Stimulated activated naive CD8-positive, alpha-beta T cell treated with anti-CD3 and anti-CD28 coated beads, Interleukin-15, Interleukin-2, amounts not matched to agents 100 ng/mL and 50 ng/mL, for 24 hours (primary cell): ENCODE measurements around the gene ACVR1.

ENCODE experiments used
- H3K27ac Mint-ChIP-seq: one replicate; pipeline ENCODE4 v1.8.0; 2021; ENCODE audit warnings: mild to moderate bottlenecking, mixed read lengths
- H3K27me3 Mint-ChIP-seq: one replicate; pipeline ENCODE4 v1.8.0; 2021; ENCODE audit warnings: mixed read lengths
- H3K36me3 Mint-ChIP-seq: one replicate; pipeline ENCODE4 v1.8.0; 2021; ENCODE audit warnings: low read depth, mixed read lengths
- H3K4me1 Mint-ChIP-seq: one replicate; pipeline ENCODE4 v1.8.0; 2021; ENCODE audit warnings: low read depth, mixed read lengths
- H3K4me3 Mint-ChIP-seq: one replicate; pipeline ENCODE4 v1.8.0; 2021; ENCODE audit warnings: mild to moderate bottlenecking, mixed read lengths
- H3K9me3 Mint-ChIP-seq: one replicate; pipeline ENCODE4 v1.8.0; 2021; ENCODE audit warnings: mixed read lengths

The ACVR1 gene

DNA sequence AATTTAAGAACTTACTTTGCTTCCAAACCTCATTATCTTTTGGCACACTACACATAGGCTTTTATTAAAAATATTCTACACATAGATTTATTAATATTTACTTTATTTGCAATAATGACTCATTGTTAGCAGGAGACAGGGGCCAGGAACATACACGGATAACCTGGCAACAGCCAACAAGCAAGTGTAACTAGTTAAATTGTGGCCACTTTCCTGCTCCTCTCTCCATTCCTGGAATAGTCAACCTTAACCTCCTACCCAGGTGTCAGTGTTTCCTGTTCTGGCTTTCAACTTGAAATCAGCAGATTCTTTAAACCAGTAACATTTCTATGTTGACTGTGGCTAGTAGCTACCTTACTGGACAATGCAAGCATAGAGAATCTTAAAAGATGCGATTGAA is 26.5 kb downstream of the ACVR1 start:
- Mint-ChIP-seq H3K4me1 (peaks cover 13% of the 10 kb centered on the region), H3K36me3 (peaks cover 42% of the 10 kb centered on the region), H3K27ac (no peak overlapping the region), H3K9me3 (no peaks in the 10 kb centered on the region), H3K27me3 (no peaks in the 10 kb centered on the region), H3K4me3 (no peak overlapping the region)

DNA sequence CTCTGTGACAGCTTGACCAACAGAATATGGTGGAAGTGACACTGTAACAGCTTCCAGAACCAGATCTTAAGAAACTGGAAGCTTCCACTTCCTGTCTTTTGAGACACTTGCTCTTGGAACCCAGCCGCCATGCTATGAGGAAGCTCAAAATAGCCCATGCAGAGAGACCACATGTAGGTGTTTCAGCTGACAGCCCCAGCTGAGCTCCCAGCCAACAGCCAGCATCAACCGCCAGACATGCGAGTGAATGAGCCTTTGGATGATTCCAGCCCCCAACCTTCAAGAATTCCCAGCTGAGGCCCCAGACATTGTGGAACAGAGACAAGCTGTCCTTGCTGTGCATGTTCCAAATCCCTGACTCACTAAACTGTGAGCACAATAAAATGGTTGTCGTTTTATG is 27.9 kb downstream of the ACVR1 start:
- peaks cover 36% of the 10 kb centered on the region for H3K36me3 Mint-ChIP-seq
- no peaks in the 10 kb centered on the region for H3K9me3 Mint-ChIP-seq
- no peaks in the 10 kb centered on the region for H3K27me3 Mint-ChIP-seq
- H3K4me3 Mint-ChIP-seq, result no peak overlapping the region
- H3K4me1 Mint-ChIP-seq, result peaks cover 3% of the 10 kb centered on the region
- H3K27ac Mint-ChIP-seq, result no peak overlapping the region

DNA sequence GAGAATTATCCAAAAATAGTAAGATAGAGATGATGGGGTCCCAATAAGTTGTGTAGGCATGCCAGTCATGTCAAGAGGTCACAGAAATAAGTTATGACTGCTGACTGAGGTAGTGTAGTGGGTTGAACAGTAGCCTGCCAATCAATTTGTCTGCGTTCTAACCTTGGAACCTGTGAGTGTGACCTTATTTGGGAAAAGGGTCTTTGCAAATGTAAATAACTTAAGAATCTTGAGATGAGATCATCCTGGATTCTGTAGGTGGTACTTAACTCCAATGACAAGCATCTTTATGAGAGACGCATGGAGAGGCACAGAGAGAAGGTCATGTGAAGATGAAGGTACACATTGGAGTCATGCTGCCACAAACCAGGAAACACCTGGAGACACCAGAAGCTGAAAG is 31.0 kb downstream of the ACVR1 start:
- no peaks in the 10 kb centered on the region for H3K4me1 Mint-ChIP-seq
- no peak overlapping the region for H3K4me3 Mint-ChIP-seq
- H3K27ac Mint-ChIP-seq, result no peak overlapping the region
- no peaks in the 10 kb centered on the region for H3K9me3 Mint-ChIP-seq
- H3K27me3 Mint-ChIP-seq, result no peaks in the 10 kb centered on the region
- H3K36me3 Mint-ChIP-seq, result peaks cover 36% of the 10 kb centered on the region

DNA sequence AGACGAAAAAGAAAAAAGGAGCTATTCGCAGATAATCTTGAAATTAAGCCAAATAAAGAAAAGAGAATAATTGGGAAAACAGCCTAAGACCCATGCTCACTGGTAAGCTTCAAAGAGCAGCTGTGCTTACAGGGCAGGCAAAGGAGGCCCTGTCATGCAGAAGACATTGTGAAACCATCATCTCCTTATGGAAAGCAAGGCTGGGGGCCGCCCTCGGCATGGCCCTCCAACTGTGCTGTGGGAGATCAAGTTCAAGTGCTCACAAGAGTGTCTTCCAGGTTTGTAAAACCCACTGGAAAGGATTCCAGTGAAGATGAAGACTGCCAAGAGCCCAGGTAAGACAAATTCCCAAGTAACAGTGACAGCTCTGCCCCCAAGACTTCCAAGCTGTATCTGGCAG is 32.2 kb downstream of the ACVR1 start:
- H3K4me1 Mint-ChIP-seq, result peaks cover 5% of the 10 kb centered on the region
- no peaks in the 10 kb centered on the region for H3K27me3 Mint-ChIP-seq
- H3K4me3 Mint-ChIP-seq, result no peak overlapping the region
- peaks cover 39% of the 10 kb centered on the region for H3K36me3 Mint-ChIP-seq
- H3K9me3 Mint-ChIP-seq, result no peaks in the 10 kb centered on the region
- no peak overlapping the region for H3K27ac Mint-ChIP-seq

DNA sequence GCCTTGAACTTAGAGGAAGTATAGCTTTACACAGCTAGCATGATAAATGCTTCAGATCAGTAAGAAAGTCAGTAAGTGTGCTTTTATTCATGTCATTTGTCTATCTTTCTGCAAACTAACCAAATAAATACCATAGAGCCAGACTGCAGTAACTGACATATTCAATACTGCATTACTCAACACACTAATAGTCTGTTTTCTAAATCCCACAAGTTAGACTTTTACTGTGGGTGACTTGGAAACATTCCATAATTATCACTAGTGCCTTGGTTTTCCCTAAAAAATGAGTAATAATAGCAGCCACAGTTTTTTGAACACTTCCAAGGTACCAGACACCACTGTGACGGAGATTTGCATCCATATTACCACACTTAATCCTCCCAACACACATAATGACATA is 33.0 kb downstream of the ACVR1 start:
- Mint-ChIP-seq H3K27ac (no peak overlapping the region), H3K36me3 (peaks cover 32% of the 10 kb centered on the region), H3K9me3 (no peaks in the 10 kb centered on the region), H3K4me1 (peaks cover 13% of the 10 kb centered on the region), H3K27me3 (no peaks in the 10 kb centered on the region), H3K4me3 (no peak overlapping the region)

DNA sequence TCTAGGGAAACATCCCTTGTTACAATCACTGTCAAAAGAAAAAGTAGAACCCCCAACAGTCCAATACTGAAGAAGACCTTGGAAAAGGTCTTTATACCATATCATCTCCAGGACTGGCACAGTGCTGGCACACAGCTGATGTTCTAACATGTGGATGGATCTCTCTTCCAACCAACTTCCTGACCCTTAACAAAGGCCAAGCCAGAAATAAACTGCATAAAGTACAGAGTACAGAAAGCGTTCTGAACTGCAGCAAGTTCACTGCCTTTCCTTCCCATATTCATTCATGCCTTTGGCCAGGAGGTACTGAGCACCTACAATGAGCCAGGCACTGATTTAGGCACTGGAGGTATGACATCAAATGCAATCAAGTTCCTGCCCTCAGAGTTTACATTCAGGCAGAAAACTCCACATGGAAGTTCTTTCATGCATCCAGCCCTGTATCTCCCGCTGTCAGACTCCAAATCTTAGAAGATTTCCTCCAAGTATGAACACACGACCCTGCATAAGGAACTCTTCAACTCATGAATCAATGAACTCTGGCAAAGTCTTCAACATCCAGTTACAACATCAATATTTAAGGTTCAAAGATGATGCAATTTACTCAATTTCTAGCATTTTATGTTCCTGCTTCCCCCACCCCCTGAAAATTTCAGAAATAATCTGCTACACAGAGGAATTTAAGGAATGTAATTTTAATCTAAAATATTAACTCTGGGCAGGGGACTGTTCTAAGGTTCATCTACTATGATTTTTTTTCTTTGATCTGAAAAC is 33.8 kb downstream of the ACVR1 start:
- Mint-ChIP-seq H3K4me1 (peaks cover 21% of the 10 kb centered on the region), H3K9me3 (no peaks in the 10 kb centered on the region), H3K36me3 (peaks cover 32% of the 10 kb centered on the region), H3K27me3 (no peaks in the 10 kb centered on the region), H3K4me3 (no peak overlapping the region), H3K27ac (no peak overlapping the region)

DNA sequence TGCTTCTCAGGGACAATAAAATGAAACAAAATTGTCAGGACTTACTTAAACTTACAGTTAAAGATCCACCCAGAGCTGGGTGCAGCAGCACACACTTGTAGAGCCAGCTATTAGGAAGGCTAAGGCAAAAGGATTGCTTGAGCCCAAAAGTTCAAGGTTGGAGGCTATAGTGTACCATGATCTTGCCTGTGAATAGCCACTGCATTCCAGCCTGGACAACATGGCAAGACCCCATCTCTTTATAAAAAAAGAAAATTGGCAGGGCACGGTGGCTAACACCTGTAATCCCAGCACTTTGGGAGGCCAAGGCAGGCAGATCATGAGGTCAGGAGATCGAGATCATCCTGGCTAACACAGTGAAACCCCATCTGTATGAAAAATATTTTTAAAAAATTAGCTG is 34.6 kb downstream of the ACVR1 start:
- Mint-ChIP-seq H3K36me3 (peaks cover 30% of the 10 kb centered on the region), H3K4me3 (no peak overlapping the region), H3K4me1 (peaks cover 29% of the 10 kb centered on the region), H3K27me3 (no peaks in the 10 kb centered on the region), H3K27ac (no peak overlapping the region), H3K9me3 (no peaks in the 10 kb centered on the region)

DNA sequence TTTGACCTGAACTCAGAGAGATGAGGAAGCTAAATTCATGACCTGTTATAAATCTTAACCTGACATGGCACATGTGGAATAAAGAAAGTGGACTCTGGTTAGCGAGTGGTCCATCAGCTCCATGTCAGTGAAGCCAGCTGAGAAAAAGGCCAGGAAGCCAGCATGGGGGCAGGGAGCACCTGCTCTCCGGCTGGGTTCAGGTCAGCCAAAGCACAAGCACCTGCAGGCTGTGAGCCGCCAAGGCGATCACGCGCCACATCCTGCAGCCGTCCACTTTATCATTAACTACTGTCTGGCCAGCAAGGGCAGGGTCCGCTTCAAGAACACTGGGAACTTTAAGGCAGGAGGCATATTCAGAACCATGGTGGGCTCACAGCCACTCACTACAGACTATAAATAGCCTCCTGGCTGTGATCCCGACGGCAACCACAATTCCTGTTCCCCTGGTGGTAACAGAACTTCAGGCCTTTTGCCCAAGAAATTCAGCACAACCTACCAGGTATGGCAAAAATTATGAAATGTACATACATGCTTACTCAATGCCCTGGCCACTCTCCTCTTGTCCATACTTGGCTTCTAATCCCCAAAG is 35.5 kb downstream of the ACVR1 start:
- Mint-ChIP-seq H3K27me3 (no peaks in the 10 kb centered on the region), H3K27ac (no peak overlapping the region), H3K4me3 (no peak overlapping the region), H3K9me3 (no peaks in the 10 kb centered on the region), H3K4me1 (peaks cover 37% of the 10 kb centered on the region), H3K36me3 (peaks cover 22% of the 10 kb centered on the region)

DNA sequence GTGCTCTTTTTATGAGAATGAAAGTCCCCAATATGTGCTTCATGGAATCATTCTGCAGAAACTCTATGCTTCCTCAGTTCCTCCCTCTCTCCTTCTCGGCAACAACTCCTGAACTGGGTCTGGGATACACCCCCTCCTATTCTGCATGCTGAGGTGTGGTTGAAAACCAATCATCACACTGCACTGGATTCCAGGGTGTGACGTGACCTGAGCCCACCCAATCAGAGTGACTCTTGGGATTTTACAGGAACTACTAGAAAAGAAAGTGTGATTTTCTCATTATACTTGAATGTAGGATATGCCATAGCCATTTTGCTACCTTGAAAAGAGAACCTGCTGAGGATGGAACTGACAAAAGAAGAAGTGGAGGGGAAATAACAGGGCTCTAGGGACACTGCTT is 36.3 kb downstream of the ACVR1 start:
- Mint-ChIP-seq H3K4me1 (peaks cover 39% of the 10 kb centered on the region), H3K27ac (no peak overlapping the region), H3K36me3 (peaks cover 13% of the 10 kb centered on the region), H3K27me3 (no peaks in the 10 kb centered on the region), H3K4me3 (no peak overlapping the region), H3K9me3 (no peaks in the 10 kb centered on the region)

DNA sequence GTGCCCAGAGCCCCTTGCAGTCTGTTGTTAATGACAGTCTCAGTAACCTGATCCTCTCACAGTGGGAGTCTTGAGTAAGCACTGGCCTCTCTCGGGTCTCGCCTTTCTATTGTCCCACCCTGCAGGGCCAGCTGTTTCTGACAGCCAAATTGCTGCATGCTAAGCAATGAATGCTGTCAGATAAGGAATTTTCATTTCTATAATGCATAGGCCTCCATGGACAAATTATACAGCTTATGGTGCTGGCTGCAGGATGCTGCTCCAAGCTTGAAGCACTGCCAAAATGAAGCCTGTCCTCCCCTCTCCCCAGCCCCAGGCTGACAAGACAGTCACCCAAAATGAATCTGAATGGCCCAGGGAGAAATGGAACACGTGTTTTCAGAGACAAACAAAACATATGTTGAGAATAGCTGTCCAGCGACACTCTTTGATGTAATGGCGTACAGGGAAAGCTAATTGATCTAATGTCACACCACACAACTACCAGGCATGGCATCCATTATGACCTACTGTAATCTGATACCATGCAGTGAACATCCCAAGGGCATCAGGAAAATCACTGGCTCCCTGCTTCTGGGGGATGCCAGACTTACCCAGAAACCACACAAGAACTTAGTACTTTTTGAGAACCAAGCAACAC is 36.8 kb downstream of the ACVR1 start:
- H3K27me3 Mint-ChIP-seq, result no peaks in the 10 kb centered on the region
- no peaks in the 10 kb centered on the region for H3K9me3 Mint-ChIP-seq
- peaks cover 13% of the 10 kb centered on the region for H3K36me3 Mint-ChIP-seq
- H3K4me1 Mint-ChIP-seq, result peaks cover 39% of the 10 kb centered on the region
- no peak overlapping the region for H3K4me3 Mint-ChIP-seq
- no peak overlapping the region for H3K27ac Mint-ChIP-seq

DNA sequence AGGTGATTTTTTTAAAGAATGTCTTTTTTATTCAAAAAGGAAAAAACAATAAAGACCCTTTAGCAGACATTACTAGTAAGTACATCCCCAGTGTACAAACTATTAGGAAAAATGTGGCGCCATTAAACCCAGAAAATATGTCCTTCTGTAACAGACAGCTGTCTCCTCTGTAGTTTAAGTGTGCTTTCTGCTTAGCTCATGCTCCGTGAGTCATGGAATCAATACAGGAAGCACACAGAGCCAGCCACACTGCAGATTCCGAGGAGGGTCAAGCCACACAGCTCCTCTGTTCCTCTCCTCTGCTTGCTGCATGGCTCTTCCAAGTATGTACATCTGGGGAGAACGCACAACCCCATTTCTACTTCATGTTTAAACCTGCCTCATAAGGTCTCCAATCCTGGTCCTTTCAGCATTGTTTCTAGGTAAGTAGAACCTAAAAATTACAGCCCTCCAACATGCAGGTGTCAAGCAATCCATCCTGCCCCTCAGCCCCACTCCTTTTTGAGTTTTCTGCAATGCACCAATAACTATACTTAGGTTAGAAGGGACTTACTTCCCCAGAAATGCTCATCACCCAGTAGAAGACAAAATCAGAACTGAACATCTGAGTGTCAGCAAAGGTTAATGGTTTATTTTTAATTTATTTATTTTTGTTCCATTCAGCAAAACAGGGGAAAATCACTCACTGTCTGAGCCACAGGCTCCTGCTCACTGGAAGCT is 37.5 kb downstream of the ACVR1 start:
- Mint-ChIP-seq H3K36me3 (peaks cover 13% of the 10 kb centered on the region), H3K4me1 (peaks cover 39% of the 10 kb centered on the region), H3K9me3 (no peaks in the 10 kb centered on the region), H3K4me3 (peak overlapping the region; percentile 49), H3K27ac (peak overlapping the region; percentile 70), H3K27me3 (no peaks in the 10 kb centered on the region)

DNA sequence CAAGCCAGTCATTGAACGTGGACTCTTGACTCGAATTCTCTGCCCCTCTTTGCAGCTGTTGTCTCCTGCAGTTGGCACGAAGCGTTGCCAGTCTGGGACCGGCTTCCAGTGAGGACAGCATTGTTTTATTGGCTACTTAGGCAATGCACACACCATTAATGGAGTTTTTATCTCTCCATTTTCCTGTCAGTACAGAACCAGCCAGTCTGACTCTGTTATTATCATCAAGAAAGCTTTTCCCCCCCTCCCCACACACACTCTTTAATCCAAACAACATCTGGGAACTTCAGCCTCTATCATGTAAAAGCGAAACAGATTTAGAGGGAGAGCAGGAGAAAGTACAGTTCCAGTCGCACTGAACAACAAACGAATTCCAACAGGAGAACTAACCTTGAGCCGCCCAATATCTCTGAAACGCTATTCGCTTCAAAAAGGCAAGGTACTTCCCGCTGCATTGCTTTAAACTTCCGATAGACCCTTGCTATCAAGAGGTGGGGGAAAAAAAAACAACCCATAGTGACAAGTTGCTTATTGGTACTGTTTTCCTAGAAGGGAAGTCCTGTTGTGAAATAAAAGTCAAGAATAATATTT is 38.2 kb downstream of the ACVR1 start:
- Mint-ChIP-seq H3K36me3 (peaks cover 13% of the 10 kb centered on the region), H3K4me3 (peak overlapping the region; percentile 49), H3K27me3 (no peaks in the 10 kb centered on the region), H3K27ac (peak overlapping the region; percentile 70), H3K9me3 (no peaks in the 10 kb centered on the region), H3K4me1 (peaks cover 39% of the 10 kb centered on the region)

DNA sequence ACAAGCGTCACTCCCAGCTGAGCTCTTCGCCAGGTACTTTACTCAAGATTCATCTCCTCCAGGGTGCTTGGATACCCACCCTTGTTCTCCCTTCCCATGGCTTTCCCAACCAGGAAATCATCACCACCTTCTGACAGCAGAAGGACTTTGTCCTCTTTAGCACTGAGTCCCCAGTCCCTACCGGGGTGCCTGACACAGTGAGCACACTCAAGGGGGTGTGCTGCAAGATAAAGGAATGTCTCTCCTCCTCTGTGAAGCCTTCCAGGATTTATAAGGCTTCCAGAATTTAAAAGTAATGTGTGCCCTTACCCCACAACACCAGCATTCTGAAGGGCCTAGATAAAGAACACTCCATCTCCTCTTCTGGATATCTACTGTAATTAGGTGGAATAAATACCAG is 39.6 kb downstream of the ACVR1 start:
- Mint-ChIP-seq H3K36me3 (peaks cover 13% of the 10 kb centered on the region), H3K4me3 (no peak overlapping the region), H3K4me1 (peaks cover 41% of the 10 kb centered on the region), H3K27ac (no peak overlapping the region), H3K27me3 (no peaks in the 10 kb centered on the region), H3K9me3 (no peaks in the 10 kb centered on the region)

DNA sequence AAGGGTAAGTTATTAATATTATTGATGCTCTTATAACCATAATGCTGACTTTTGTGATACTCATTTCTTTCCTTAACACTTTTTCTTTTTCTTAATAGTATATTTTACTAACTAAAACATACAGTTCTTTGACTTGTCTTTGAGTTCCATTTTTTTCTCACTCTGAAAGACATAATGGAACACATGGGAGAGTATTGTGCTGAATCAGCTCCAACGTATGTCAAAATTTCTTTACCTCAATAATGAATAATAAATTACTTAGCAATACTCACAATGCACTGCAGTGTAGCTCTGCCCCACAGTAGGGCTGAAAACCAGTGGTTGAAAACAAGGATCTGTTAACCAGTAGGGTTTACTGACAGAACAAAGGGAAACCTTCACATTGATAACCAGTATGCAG is 40.7 kb downstream of the ACVR1 start:
- H3K9me3 Mint-ChIP-seq, result no peaks in the 10 kb centered on the region
- no peak overlapping the region for H3K4me3 Mint-ChIP-seq
- H3K27ac Mint-ChIP-seq, result no peak overlapping the region
- no peaks in the 10 kb centered on the region for H3K27me3 Mint-ChIP-seq
- peaks cover 51% of the 10 kb centered on the region for H3K4me1 Mint-ChIP-seq
- H3K36me3 Mint-ChIP-seq, result peaks cover 12% of the 10 kb centered on the region

DNA sequence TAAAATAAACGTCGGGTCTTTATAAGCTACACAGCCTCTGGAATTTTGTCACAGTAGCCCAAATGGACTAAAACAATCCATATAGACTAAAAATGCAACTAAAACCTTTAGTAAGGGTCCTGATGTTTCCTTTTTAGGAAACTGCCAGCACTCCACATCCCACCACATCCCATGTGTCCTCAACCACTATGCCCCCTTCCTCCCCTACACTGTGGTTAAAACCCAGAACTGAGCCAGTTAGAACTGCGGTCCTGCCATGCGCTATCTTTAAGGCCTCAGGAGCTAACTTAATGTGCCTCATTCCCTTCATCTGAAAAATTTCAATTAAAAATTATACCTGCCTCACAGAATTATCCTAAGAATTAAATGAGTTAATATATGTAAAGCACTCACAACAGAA is 41.1 kb downstream of the ACVR1 start:
- Mint-ChIP-seq H3K4me3 (no peak overlapping the region), H3K4me1 (peaks cover 51% of the 10 kb centered on the region), H3K36me3 (peaks cover 8% of the 10 kb centered on the region), H3K27me3 (no peaks in the 10 kb centered on the region), H3K27ac (no peak overlapping the region), H3K9me3 (no peaks in the 10 kb centered on the region)
